Measurements from ENCODE around the gene SERTM2.

DNA sequence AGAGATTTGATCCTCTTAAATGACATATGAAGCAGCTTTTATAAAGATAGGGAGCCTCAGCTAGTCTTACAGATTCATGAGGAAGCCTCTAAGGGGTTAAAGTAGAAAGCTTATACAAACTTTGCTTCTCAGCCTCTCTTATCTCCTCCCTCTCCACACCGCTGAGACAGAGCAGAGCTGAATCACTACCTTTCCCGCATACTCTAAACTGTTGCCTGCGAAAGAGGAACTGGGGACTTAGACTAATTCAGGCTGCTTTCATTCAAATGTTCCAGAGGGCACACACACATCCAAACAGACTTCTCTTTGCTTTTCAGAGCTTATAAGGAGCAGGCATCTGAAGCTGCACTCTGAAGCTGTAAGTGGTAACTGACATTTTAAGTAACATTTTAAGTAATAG, at the start of gene SERTM2:
- TF ChIP-seq CTCF (IDR thresholded peaks at IDR 0.05) (no peak), POLR2A (IDR thresholded peaks at IDR 0.05) (no peak), POLR2AphosphoS5 (IDR thresholded peaks at IDR 0.05) (no peak)
